AG10803 (cell line): ENCODE measurements around the gene ENAH.

Source experiments
- DNase-seq: peaks from one replicate; pipeline ENCODE4 v3.0.0; 2010; ENCODE audit warnings: low read depth
- H3K4me3 ChIP-seq: 2 replicates; pipeline ENCODE4 v1.5.1; 2011; ENCODE audit warnings: mild to moderate bottlenecking, low read length, control low read depth
- TF ChIP-seq, protein P1 (sequence below): conservative IDR thresholded peaks from 2 replicates; pipeline ENCODE4 v1.5.1; 2011; ENCODE audit warnings: mild to moderate bottlenecking, low read length, control low read depth, inconsistent platforms

Gene ENAH

DNA sequence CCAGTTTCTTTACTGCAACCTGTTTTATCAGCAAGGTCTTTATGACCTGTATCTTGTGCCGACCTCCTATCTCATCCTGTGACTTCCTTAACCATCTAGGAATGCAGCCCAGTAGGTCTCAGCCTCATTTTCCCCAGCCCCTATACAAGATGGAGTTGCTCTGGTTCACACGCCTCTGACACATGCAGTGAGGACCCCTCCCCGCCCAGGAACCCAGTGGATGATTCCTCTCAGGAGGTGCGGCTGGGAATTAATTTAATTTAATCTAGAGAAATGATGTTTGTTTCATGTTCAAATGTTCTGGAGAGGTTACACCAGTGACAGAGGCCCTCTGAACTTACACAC is 186.1 kb downstream of the ENAH start:
- no peak overlapping the region for H3K4me3 ChIP-seq

DNA sequence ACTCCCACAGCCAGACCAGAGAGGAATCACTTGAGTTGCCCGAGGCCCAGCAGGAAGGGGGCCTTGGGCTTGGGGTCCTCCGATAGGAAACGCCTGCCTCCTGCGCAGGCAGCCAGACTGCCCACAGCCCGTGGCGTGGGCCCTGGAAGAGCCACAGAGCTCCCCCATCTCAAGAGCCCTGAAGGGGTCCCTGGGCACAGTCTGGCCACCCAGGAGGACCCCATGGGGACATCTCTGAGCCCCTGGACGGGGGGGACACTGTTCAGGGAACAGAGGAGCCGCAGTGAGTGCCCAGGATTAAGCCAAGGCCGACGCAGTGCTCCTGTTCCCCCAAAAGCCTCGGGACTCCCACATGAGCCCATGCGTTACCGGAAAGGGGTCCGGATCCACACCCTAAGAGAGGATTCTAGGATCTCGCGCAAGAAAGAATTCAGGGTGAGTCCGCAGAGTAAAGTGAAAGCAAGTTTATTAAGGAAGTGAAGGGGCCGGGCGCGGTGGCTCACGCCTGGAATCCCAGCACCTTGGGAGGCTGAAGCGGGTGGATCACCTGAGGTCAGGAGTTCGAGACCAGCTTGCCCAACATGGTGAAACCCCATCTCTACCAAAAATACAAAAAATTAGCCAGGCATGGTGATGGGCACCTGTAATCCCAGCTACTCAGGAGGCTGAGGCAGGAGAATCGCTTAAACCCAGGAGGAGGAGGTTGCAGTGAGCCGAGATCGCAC is 187.0 kb downstream of the ENAH start:
- no peak for DNase-seq
- no peak overlapping the region for H3K4me3 ChIP-seq
- TF ChIP-seq, protein P1, sequence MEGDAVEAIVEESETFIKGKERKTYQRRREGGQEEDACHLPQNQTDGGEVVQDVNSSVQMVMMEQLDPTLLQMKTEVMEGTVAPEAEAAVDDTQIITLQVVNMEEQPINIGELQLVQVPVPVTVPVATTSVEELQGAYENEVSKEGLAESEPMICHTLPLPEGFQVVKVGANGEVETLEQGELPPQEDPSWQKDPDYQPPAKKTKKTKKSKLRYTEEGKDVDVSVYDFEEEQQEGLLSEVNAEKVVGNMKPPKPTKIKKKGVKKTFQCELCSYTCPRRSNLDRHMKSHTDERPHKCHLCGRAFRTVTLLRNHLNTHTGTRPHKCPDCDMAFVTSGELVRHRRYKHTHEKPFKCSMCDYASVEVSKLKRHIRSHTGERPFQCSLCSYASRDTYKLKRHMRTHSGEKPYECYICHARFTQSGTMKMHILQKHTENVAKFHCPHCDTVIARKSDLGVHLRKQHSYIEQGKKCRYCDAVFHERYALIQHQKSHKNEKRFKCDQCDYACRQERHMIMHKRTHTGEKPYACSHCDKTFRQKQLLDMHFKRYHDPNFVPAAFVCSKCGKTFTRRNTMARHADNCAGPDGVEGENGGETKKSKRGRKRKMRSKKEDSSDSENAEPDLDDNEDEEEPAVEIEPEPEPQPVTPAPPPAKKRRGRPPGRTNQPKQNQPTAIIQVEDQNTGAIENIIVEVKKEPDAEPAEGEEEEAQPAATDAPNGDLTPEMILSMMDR, result no peak

More for the DNA sequence above, 186.1 kb downstream of the ENAH start:
- DNase-seq, result no peak
- TF ChIP-seq, protein P1, result no peak

DNA sequence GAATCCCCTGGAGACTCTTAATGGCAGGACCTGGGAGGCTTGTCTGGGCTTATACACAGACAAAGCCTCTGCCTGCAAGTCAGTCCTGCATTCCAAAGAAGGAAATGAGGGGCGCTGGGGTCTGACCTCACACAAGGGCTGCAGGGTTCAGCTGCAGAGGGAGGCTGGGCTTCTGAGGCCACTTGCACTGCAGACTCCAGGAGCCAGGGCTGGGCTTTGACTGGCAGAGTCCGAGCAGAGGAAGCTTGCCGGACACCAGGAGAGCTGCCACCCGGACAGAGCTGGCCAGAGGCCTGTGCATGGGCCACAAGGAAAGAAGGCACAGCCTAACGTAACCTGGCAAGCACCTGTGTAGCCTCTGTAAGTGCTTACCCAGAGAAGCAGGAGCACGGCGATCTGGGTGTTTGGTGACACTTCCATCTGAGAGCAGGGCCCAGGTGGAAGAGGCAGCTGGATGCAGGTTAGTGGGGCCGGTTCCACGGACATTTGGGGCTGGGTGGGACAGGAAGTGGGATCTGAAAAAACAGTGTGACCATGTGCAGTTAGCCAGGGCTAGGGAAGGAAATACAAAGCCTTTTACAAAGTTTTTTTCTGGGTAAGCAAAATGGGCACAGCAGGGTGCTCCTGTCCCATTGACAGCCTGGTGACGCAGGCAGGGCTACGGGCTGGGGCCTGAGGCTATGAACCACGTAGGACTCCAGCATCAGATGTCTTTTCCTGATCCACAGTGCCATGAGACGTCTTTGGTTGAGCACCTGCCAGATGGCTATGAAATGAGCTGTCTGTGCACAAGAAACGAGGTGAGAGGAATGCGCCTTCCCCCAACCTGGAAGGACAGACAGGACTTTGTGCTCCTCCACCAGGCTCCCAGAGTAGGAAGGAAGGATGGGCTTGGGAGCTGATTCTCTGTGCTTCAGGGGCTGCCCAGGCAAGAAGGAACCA is 187.8 kb downstream of the ENAH start:
- DNase-seq, result no peak
- TF ChIP-seq, protein P1, result no peak
- no peak overlapping the region for H3K4me3 ChIP-seq

DNA sequence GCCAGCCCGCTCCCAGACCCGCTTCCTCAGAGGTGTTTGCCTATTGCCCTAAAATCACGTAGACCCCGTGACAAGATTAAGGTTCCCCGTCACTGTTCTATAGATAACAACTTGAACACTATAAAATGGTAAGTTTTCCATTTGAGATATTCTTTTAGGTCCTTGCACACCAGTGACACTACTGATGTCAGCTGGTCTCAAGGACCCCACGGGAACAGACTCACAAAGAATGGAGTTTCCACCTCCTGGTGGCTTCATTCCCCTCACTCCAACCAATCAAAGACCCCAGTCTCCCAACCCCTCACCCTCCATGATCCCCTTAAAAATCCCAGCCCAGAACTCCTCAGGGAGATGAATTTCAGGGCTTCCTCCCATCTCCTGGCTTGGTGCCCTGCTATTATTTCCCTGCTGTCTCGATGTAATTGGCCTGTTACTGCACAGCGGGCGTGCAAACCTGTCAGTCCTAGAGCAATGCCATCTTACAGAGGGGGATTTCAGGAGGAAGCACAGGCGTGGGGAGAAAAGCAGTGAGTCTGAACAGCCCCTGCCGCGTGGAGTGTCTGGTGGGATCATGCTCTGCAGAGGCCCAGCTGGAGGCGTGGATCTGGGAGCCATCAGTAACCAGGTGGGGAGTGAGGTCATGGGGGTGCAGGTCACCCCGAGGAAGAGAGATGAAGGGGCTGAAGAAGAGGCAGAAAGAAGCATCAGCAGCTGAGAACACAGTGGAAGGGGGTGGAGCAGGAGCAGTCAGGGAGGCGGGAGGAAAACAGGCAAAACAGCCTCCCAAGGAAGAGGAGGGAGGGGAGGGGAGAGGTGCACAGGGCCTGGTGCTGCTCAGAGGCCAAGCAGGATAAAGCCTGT is 190.0 kb downstream of the ENAH start:
- TF ChIP-seq, protein P1, result no peak
- H3K4me3 ChIP-seq, result no peak overlapping the region
- DNase-seq, result no peak

DNA sequence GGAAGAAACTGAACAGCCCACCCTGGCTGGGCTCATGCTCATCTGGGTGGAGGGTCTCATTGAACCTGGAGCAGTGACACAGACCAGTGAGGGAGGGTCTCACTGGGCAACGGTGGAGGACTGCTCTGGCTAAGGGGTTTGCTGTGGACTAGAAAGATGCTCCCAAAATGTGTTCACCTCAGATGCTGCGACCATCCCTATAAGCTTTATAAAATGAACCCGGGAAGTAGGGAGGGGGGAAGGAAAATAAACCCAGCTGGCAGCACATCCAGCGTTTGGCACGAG is 190.6 kb downstream of the ENAH start:
- no peak for DNase-seq
- H3K4me3 ChIP-seq, result no peak overlapping the region
- TF ChIP-seq, protein P1, result no peak

DNA sequence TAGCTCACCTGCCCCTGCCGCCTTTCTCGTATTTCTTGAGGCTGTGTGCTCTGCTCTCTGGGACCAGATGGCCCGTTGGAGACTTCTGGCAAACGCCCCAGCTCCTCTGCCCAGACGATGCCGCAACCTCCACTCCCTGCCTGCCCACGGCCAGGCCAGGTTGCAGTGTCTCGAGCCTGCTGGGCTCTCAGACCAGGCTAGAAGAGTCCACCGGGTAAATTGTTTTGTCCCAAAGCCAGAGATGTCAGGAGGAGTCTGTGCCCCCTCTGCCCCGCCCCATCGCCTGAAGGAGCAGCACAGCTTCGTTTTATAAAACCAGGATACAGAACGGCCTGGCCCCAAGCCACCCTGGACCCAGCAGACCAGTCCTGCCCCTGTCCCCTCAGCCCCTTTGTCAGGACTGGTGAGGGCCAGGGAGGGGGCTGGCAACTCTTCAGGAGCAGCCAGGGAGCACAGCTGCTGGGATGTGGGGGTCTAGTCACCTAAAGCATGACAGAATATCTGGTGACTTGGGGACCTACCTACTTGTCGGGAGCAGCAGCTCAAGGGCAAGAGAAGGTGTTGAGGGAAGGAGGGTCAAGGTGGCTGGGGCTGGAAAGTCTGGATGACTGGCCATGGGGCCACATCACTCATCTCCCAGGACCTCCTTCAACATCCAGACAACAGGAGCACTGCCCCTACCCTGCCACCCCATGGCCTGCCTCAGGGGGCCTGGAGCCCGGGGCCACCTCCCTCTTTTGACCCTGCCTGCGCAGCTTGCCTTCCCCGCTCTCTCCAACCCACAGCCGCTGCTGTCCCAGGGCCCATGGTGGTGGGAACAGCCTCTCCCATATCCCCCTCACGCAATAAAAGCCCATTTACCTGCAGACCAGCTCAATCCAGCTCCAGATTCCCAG is 191.1 kb downstream of the ENAH start:
- TF ChIP-seq, protein P1, result no peak
- DNase-seq, result peak; percentile 37
- no peak overlapping the region for H3K4me3 ChIP-seq
